22Rv1 (cell line): ENCODE results near the gene CMSS1.

Experiments
- H3K27ac ChIP-seq: fragments of 450-650 bp; 2 replicates; pipeline ENCODE4 v1.5.1; 2017
- CTCF ChIP-seq: fragments of 450-650 bp; IDR thresholded peaks from 2 replicates; pipeline ENCODE4 v1.5.1; 2017; ENCODE audit warnings: mild to moderate bottlenecking
- ZFX ChIP-seq: fragments of 450-650 bp; IDR thresholded peaks from 2 replicates; pipeline ENCODE4 v1.6.1; 2017; ENCODE audit warnings: antibody characterized with exemption, borderline replicate concordance

The CMSS1 gene

DNA sequence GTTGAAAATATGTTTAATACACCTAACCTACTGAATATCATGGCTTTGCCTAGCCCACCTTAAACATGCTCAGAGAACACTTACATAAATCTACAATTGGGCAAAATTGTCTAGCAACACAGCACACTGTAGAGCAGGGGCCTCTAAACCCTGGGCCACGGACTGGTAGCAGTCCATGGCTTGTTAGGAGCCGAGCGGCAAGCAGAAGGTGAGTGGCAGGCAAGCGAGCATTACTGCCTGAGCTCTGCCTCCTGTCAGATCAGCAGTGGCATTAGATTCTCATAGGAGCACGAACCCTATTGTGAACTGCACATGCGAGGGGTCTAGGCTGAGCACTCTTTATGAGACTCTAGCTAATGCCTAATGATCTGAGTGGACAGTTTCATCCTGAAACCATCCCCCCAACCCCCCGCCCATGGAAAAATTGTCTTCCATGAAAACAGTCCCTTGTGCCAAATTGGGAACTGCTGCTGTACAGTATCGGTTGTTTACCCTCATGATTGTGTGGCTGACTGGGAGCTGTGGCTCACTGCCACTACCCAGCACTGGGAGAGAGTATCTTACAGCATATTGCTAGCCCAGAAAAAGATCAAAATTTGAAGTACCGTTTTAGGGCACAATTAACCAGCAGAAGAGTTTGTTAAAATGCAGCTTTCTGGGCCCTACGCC is 26.1 kb downstream of the CMSS1 start:
- TF ChIP-seq ZFX (no peak), CTCF (peak; percentile 40)
- H3K27ac ChIP-seq: no peak overlapping the region

- H3K27ac ChIP-seq: no peak overlapping the region
- no peak for TF ChIP-seq CTCF
- TF ChIP-seq ZFX: no peak
These were observed 27.7 kb downstream of the CMSS1 start for GRCh38 chr3:99845331-99845730.

GRCh38 chr3:99845999-99846398 is 28.3 kb downstream of the CMSS1 start:
- no peak for TF ChIP-seq CTCF
- TF ChIP-seq ZFX: no peak
- H3K27ac ChIP-seq: no peak overlapping the region

DNA sequence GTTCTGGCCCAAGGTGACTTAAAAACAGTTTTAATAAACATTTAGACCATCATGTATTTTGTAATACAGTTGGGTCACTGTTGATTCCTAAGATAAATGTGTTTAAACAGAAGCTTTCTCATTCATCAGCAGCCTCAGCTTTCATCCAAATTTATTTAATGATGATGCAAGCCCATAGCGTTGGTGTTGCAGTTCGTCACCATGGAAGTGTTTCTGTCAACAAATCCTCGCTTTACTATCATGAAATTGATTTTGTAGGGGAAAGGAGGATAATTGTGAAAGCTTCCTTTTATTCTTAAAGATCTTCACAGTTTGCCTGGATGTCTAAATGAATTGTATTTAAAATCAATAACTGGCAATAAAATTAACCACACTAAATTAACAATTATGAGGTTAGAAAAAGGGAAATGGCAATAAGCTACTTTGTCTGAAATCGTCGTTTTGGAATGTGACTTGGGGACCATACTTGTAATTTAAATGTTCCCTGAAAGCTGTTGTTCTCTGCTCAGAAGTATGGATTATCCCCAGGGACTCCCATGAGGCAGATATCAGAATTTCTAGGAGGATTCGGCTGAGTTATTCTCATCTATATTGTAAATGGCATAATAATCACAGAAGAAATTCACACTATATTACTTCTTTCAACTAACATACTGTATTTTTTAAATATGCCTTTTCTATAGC is 29.0 kb downstream of the CMSS1 start:
- TF ChIP-seq ZFX (no peak), CTCF (no peak)
- no peak overlapping the region for H3K27ac ChIP-seq

DNA sequence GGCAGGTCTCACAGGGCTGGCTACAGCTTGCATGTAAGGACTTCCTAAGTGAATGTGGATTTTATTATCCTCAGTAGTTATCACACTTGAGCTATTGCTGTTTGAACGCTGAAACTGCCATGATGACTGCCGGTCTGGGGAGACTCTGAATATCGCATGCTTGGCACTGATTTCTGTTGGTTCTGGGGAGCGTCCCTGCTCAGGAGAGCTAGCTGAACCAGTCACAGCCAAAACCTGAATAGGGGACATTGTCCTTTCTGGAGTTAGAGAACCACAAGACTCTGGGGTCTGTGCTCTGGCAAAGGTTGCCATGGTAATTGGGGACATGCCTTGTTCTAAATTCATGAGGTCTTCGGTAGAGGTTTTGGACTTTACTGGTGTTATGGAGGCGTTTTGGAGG is 30.8 kb downstream of the CMSS1 start:
- no peak overlapping the region for H3K27ac ChIP-seq
- TF ChIP-seq ZFX: no peak
- no peak for TF ChIP-seq CTCF

DNA sequence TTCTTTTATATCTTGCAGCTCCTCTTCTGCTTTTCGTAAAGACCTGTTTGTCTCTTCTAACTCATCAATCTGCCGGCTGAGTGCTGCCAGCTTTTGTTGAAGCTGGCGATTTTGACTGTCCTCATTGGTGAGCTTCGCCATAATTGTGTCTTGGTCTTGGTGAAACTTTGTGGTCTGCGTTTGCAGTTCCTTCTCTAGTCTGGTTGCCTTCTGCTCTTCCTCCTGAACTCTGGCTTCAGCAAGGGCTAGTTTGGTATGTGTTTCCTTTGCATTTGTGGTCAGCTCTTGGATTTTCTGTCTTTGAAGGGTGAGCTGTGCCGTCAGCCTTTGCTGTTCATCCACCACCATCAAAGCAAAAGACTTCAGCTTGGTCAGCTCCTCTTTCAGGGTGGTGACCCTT is 32.9 kb downstream of the CMSS1 start:
- TF ChIP-seq CTCF: no peak
- TF ChIP-seq ZFX: no peak
- H3K27ac ChIP-seq: no peak overlapping the region

GRCh38 chr3:99851955-99852354 is 34.3 kb downstream of the CMSS1 start:
- TF ChIP-seq ZFX (no peak), CTCF (no peak)
- H3K27ac ChIP-seq: no peak overlapping the region
